ENCODE results near the gene DCBLD1.
"Not testable (repeated sequence)": the region's sequence is repeated elsewhere in the genome, so short reads cannot be mapped to it uniquely, and the experiment has no call there.

The DCBLD1 gene

GRCh38 chr6:117482240-117483003 lies at the start of gene DCBLD1:
Gene DCBLD1, plus strand, starts transcription at chr6:117482674. Its CDS starts 108 bp downstream, at chr6:117482782.
- peak; percentile 84 for DNase-seq

- peak; percentile 99 for DNase-seq
Observed at GRCh38 chr6:117440706-117441525, 41.6 kb upstream of the DCBLD1 start.

- DNase-seq: peak; percentile 41
Observed at GRCh38 chr6:117441824-117442264, 40.6 kb upstream of the DCBLD1 start.

GRCh38 chr6:117442313-117442712 lies 40.2 kb upstream of the DCBLD1 start:
- not testable (repeated sequence) for DNase-seq

- peak; percentile 53 for DNase-seq
Observed at GRCh38 chr6:117444600-117444999, 37.9 kb upstream of the DCBLD1 start.

GRCh38 chr6:117446861-117447260 lies 35.6 kb upstream of the DCBLD1 start:
- no peak for DNase-seq

- DNase-seq: peak; percentile 19
Observed at GRCh38 chr6:117448011-117448410, 34.5 kb upstream of the DCBLD1 start.

GRCh38 chr6:117448732-117449485 lies 33.6 kb upstream of the DCBLD1 start:
- peak; percentile 97 for DNase-seq

- peak; percentile 84 for DNase-seq
Observed at GRCh38 chr6:117449549-117450439, 32.7 kb upstream of the DCBLD1 start.

- DNase-seq: no peak
Observed at GRCh38 chr6:117451671-117452070, 30.8 kb upstream of the DCBLD1 start.

GRCh38 chr6:117456250-117456649 lies 26.2 kb upstream of the DCBLD1 start:
- no peak for DNase-seq

GRCh38 chr6:117456998-117457397 lies 25.5 kb upstream of the DCBLD1 start:
- no peak for DNase-seq

- no peak for DNase-seq
Observed at GRCh38 chr6:117459204-117459944, 23.1 kb upstream of the DCBLD1 start.

GRCh38 chr6:117463762-117464665 lies 18.5 kb upstream of the DCBLD1 start:
- DNase-seq: peak; percentile 89

GRCh38 chr6:117464700-117465099 lies 17.8 kb upstream of the DCBLD1 start:
- DNase-seq: no peak

- no peak for DNase-seq
Observed at GRCh38 chr6:117465691-117466090, 16.8 kb upstream of the DCBLD1 start.

- no peak for DNase-seq
Observed at GRCh38 chr6:117467876-117468275, 14.6 kb upstream of the DCBLD1 start.

- DNase-seq: not testable (repeated sequence)
Observed at GRCh38 chr6:117468527-117468926, 13.9 kb upstream of the DCBLD1 start.

- no peak for DNase-seq
Observed at GRCh38 chr6:117469356-117469755, 13.1 kb upstream of the DCBLD1 start.

GRCh38 chr6:117469791-117470190 lies 12.7 kb upstream of the DCBLD1 start:
- no peak for DNase-seq
